Measurements from ENCODE around the gene CETP.

CETP gene

DNA sequence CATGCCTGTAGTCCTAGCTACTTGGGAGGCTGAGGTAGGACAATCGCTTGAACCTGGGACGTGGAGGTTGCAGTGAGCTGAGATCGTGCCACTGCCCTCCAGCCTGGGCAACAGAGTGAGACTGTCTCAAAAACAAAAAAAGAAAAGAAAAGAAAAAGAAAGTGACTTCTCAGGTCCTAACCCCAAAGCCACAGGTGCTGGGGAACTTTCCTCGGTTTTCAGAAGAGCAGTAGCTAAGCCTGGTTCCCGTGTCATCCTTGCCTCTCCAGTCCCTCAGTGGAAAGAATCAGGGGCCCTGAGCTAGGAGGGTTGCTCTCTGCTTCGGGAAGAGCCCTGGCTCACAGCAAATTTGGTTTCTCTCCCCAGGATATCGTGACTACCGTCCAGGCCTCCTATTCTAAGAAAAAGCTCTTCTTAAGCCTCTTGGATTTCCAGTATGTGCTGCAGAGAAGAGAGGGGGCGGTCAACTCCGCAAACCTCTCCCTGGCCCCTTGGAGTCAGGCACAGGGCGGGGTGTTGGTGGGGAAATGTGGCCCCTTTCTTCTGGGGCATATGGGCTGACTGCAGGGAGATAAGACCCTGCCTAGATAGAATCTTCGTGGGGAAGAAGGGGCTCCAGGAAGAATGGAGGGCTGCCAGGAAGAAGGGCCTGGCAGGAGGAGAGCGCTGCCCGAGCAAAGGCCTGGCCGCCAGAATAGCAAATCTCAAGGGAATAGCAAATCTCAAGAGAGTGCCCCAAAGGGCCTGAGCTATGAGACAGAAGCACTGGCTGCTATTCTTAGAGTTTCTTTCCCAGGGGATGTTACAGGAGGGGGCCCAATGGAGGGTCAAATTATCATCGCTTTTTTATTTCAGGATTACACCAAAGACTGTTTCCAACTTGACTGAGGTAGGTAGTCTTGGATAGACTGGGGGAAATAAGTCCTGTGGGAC is 19.3 kb downstream of the CETP start:
- H3K36me3 ChIP-seq (ENCODE audit: low read depth) = no peaks in the 10 kb centered on the region
- H3K4me3 ChIP-seq (ENCODE audit: severe bottlenecking) = no peak overlapping the region
- DNase-seq (ENCODE audit: low spot score) (no peak), ATAC-seq (ENCODE audit: low read depth) (no peak)
- no peaks in the 10 kb centered on the region for H3K9me3 ChIP-seq (ENCODE audit: severe bottlenecking)
- H3K27ac ChIP-seq (ENCODE audit: poor library complexity, severe bottlenecking) = no peak overlapping the region
- no peaks in the 10 kb centered on the region for H3K27me3 ChIP-seq (ENCODE audit: insufficient read depth, poor library complexity, severe bottlenecking)
- H3K4me1 ChIP-seq (ENCODE audit: insufficient read depth, poor library complexity, severe bottlenecking) = peaks cover 4% of the 10 kb centered on the region
- TF ChIP-seq, protein P1, sequence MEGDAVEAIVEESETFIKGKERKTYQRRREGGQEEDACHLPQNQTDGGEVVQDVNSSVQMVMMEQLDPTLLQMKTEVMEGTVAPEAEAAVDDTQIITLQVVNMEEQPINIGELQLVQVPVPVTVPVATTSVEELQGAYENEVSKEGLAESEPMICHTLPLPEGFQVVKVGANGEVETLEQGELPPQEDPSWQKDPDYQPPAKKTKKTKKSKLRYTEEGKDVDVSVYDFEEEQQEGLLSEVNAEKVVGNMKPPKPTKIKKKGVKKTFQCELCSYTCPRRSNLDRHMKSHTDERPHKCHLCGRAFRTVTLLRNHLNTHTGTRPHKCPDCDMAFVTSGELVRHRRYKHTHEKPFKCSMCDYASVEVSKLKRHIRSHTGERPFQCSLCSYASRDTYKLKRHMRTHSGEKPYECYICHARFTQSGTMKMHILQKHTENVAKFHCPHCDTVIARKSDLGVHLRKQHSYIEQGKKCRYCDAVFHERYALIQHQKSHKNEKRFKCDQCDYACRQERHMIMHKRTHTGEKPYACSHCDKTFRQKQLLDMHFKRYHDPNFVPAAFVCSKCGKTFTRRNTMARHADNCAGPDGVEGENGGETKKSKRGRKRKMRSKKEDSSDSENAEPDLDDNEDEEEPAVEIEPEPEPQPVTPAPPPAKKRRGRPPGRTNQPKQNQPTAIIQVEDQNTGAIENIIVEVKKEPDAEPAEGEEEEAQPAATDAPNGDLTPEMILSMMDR (IDR thresholded peaks at IDR 0.05; ENCODE audit: poor library complexity, severe bottlenecking) = no peak

DNA sequence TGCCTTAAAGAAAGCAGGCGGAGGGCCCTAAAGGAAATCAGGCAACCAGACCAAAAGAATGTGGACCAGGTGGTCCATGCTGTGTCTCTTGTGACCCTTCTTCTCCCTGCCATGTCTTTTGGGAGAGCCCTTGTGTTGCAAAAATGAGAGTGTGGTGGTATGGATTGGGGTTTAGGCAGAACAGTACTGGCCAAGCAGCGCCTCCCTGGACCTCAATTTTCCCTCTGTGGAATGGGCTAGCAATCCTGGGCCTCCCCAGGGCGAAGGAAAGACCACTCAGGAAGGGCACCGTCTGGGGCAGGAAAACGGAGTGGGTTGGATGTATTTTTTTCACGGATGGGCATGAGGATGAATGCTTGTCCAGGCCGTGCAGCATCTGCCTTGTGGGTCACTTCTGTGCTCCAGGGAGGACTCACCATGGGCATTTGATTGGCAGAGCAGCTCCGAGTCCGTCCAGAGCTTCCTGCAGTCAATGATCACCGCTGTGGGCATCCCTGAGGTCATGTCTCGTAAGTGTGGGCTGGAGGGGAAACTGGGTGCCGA is 20.1 kb downstream of the CETP start:
- H3K9me3 ChIP-seq (ENCODE audit: severe bottlenecking) = no peaks in the 10 kb centered on the region
- no peaks in the 10 kb centered on the region for H3K36me3 ChIP-seq (ENCODE audit: low read depth)
- H3K27ac ChIP-seq (ENCODE audit: poor library complexity, severe bottlenecking) = no peak overlapping the region
- H3K4me3 ChIP-seq (ENCODE audit: severe bottlenecking) = no peak overlapping the region
- DNase-seq (ENCODE audit: low spot score) (no peak), ATAC-seq (ENCODE audit: low read depth) (no peak)
- no peaks in the 10 kb centered on the region for H3K27me3 ChIP-seq (ENCODE audit: insufficient read depth, poor library complexity, severe bottlenecking)
- TF ChIP-seq, protein P1 (IDR thresholded peaks at IDR 0.05; ENCODE audit: poor library complexity, severe bottlenecking) = no peak
- peaks cover 4% of the 10 kb centered on the region for H3K4me1 ChIP-seq (ENCODE audit: insufficient read depth, poor library complexity, severe bottlenecking)

DNA sequence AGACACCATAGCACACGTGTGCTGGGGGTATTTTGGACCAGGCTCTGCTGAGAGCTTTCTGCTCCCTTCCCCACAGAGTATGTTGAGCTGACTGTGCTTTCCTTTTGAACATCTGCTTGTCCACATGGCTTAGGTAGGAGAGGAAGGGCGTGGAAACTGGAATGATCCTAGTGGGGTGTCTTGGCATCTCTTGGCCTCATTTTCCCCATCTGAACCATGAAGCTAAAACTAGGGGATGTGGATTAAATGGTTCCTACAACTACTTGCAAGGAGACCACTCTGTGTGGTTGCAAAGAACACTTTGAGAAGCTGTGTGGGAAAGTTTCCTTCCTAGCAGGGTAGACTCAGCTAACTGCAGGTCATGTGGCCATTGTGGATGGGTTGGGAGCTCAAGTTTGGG is 20.9 kb downstream of the CETP start:
- H3K27ac ChIP-seq (ENCODE audit: poor library complexity, severe bottlenecking) = no peak overlapping the region
- H3K9me3 ChIP-seq (ENCODE audit: severe bottlenecking) = no peaks in the 10 kb centered on the region
- H3K27me3 ChIP-seq (ENCODE audit: insufficient read depth, poor library complexity, severe bottlenecking) = no peaks in the 10 kb centered on the region
- no peaks in the 10 kb centered on the region for H3K36me3 ChIP-seq (ENCODE audit: low read depth)
- TF ChIP-seq, protein P1 (IDR thresholded peaks at IDR 0.05; ENCODE audit: poor library complexity, severe bottlenecking) = no peak
- no peak overlapping the region for H3K4me3 ChIP-seq (ENCODE audit: severe bottlenecking)
- no peak for ATAC-seq (ENCODE audit: low read depth)
- peaks cover 4% of the 10 kb centered on the region for H3K4me1 ChIP-seq (ENCODE audit: insufficient read depth, poor library complexity, severe bottlenecking)
- DNase-seq (ENCODE audit: low spot score) = no peak

DNA sequence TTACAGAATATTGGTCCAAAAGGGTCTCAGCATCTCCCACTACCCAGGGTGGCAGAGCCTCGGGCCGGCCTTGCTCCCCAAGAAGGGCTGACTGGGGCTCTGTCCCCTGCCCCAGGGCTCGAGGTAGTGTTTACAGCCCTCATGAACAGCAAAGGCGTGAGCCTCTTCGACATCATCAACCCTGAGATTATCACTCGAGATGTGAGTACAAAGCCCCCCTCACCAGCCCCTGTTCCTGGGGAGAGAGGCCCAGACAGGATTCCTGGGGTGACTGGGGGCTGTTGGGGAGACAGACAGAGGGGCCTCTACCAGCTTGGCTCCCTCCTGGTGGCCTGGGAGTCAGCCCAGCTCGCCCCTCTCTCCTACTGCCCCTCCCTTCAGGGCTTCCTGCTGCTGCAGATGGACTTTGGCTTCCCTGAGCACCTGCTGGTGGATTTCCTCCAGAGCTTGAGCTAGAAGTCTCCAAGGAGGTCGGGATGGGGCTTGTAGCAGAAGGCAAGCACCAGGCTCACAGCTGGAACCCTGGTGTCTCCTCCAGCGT is 21.5 kb downstream of the CETP start:
- Histone ChIP-seq H3K4me3 (ENCODE audit: severe bottlenecking) (no peak overlapping the region), H3K36me3 (ENCODE audit: low read depth) (no peaks in the 10 kb centered on the region), H3K27me3 (ENCODE audit: insufficient read depth, poor library complexity, severe bottlenecking) (no peaks in the 10 kb centered on the region), H3K4me1 (ENCODE audit: insufficient read depth, poor library complexity, severe bottlenecking) (peaks cover 4% of the 10 kb centered on the region), H3K9me3 (ENCODE audit: severe bottlenecking) (no peaks in the 10 kb centered on the region), H3K27ac (ENCODE audit: poor library complexity, severe bottlenecking) (no peak overlapping the region)
- DNase-seq (ENCODE audit: low spot score) (no peak), ATAC-seq (ENCODE audit: low read depth) (no peak)
- TF ChIP-seq, protein P1 (IDR thresholded peaks at IDR 0.05; ENCODE audit: poor library complexity, severe bottlenecking) = no peak

Measured in RWPE2 (cell line).